IPS-15b (cell line): ENCODE results near the gene TMEM273.

Experiments used
- H3K27me3 ChIP-seq: one replicate; pipeline ENCODE4 v1.6.1; 2013; ENCODE audit warnings: low read length; ENCODE audit not compliant: control insufficient read depth, insufficient read depth
- H3K36me3 ChIP-seq: one replicate; pipeline ENCODE4 v1.6.1; 2013; ENCODE audit warnings: low read length; ENCODE audit not compliant: control insufficient read depth, insufficient read depth
- H3K4me1 ChIP-seq: one replicate; pipeline ENCODE4 v1.6.1; 2013; ENCODE audit warnings: mild to moderate bottlenecking, low read length; ENCODE audit not compliant: control insufficient read depth, insufficient read depth
- H3K4me3 ChIP-seq: one replicate; pipeline ENCODE4 v1.5.1; 2013; ENCODE audit warnings: low read depth, low read length
- H3K9ac ChIP-seq: one replicate; pipeline ENCODE4 v1.6.1; 2013; ENCODE audit warnings: low read depth, mild to moderate bottlenecking, low read length
- H3K9me3 ChIP-seq: one replicate; pipeline ENCODE4 v1.6.1; 2013; ENCODE audit warnings: mild to moderate bottlenecking, low read length; ENCODE audit not compliant: control insufficient read depth, insufficient read depth

TMEM273 gene

GRCh38 chr10:49220031-49220430 lies 31.8 kb upstream of the TMEM273 start:
- no peak overlapping the region for H3K4me3 ChIP-seq
- no peaks in the 10 kb centered on the region for H3K9me3 ChIP-seq
- no peak overlapping the region for H3K9ac ChIP-seq
- H3K36me3 ChIP-seq = no peaks in the 10 kb centered on the region
- H3K4me1 ChIP-seq = no peaks in the 10 kb centered on the region
- H3K27me3 ChIP-seq = no peaks in the 10 kb centered on the region

- H3K9ac ChIP-seq = no peak overlapping the region
- no peaks in the 10 kb centered on the region for H3K4me1 ChIP-seq
- no peak overlapping the region for H3K4me3 ChIP-seq
- no peaks in the 10 kb centered on the region for H3K27me3 ChIP-seq
- H3K9me3 ChIP-seq = no peaks in the 10 kb centered on the region
- H3K36me3 ChIP-seq = no peaks in the 10 kb centered on the region
Observed at GRCh38 chr10:49219248-49219647, 31.1 kb upstream of the TMEM273 start.

GRCh38 chr10:49218480-49218879 lies 30.3 kb upstream of the TMEM273 start:
- Histone ChIP-seq H3K9me3 (no peaks in the 10 kb centered on the region), H3K36me3 (no peaks in the 10 kb centered on the region), H3K27me3 (no peaks in the 10 kb centered on the region), H3K4me3 (no peak overlapping the region), H3K4me1 (no peaks in the 10 kb centered on the region), H3K9ac (no peak overlapping the region)

- Histone ChIP-seq H3K9ac (no peak overlapping the region), H3K4me3 (no peak overlapping the region), H3K9me3 (no peaks in the 10 kb centered on the region), H3K36me3 (no peaks in the 10 kb centered on the region), H3K4me1 (peaks cover 3% of the 10 kb centered on the region), H3K27me3 (no peaks in the 10 kb centered on the region)
Observed at GRCh38 chr10:49217645-49218044, 29.5 kb upstream of the TMEM273 start.

- no peaks in the 10 kb centered on the region for H3K9me3 ChIP-seq
- no peak overlapping the region for H3K9ac ChIP-seq
- H3K4me3 ChIP-seq = no peak overlapping the region
- H3K36me3 ChIP-seq = no peaks in the 10 kb centered on the region
- peaks cover 2% of the 10 kb centered on the region for H3K27me3 ChIP-seq
- peaks cover 3% of the 10 kb centered on the region for H3K4me1 ChIP-seq
Observed at GRCh38 chr10:49213211-49213610, 25.0 kb upstream of the TMEM273 start.

GRCh38 chr10:49212783-49213182 lies 24.6 kb upstream of the TMEM273 start:
- Histone ChIP-seq H3K4me1 (peaks cover 3% of the 10 kb centered on the region), H3K36me3 (no peaks in the 10 kb centered on the region), H3K9ac (no peak overlapping the region), H3K4me3 (no peak overlapping the region), H3K9me3 (no peaks in the 10 kb centered on the region), H3K27me3 (peaks cover 2% of the 10 kb centered on the region)

GRCh38 chr10:49212076-49212475 lies 23.9 kb upstream of the TMEM273 start:
- H3K9ac ChIP-seq = no peak overlapping the region
- H3K4me1 ChIP-seq = peaks cover 3% of the 10 kb centered on the region
- no peaks in the 10 kb centered on the region for H3K9me3 ChIP-seq
- H3K4me3 ChIP-seq = no peak overlapping the region
- H3K27me3 ChIP-seq = peaks cover 2% of the 10 kb centered on the region
- no peaks in the 10 kb centered on the region for H3K36me3 ChIP-seq

- peaks cover 2% of the 10 kb centered on the region for H3K27me3 ChIP-seq
- H3K4me1 ChIP-seq = peaks cover 3% of the 10 kb centered on the region
- H3K4me3 ChIP-seq = no peak overlapping the region
- no peak overlapping the region for H3K9ac ChIP-seq
- H3K36me3 ChIP-seq = no peaks in the 10 kb centered on the region
- H3K9me3 ChIP-seq = no peaks in the 10 kb centered on the region
Observed at GRCh38 chr10:49208996-49209395, 20.8 kb upstream of the TMEM273 start.

GRCh38 chr10:49207936-49208487 lies 19.8 kb upstream of the TMEM273 start:
- peaks cover 3% of the 10 kb centered on the region for H3K4me1 ChIP-seq
- peaks cover 2% of the 10 kb centered on the region for H3K27me3 ChIP-seq
- H3K9ac ChIP-seq = no peak overlapping the region
- no peak overlapping the region for H3K4me3 ChIP-seq
- H3K9me3 ChIP-seq = no peaks in the 10 kb centered on the region
- no peaks in the 10 kb centered on the region for H3K36me3 ChIP-seq

GRCh38 chr10:49207113-49207512 lies 18.9 kb upstream of the TMEM273 start:
- H3K4me3 ChIP-seq = no peak overlapping the region
- no peaks in the 10 kb centered on the region for H3K4me1 ChIP-seq
- no peak overlapping the region for H3K9ac ChIP-seq
- H3K9me3 ChIP-seq = no peaks in the 10 kb centered on the region
- H3K36me3 ChIP-seq = no peaks in the 10 kb centered on the region
- peaks cover 2% of the 10 kb centered on the region for H3K27me3 ChIP-seq

- Histone ChIP-seq H3K27me3 (no peaks in the 10 kb centered on the region), H3K4me1 (no peaks in the 10 kb centered on the region), H3K4me3 (no peak overlapping the region), H3K36me3 (no peaks in the 10 kb centered on the region), H3K9me3 (no peaks in the 10 kb centered on the region), H3K9ac (no peak overlapping the region)
Observed at GRCh38 chr10:49205206-49205605, 17.0 kb upstream of the TMEM273 start.

GRCh38 chr10:49204119-49204518 lies 15.9 kb upstream of the TMEM273 start:
- Histone ChIP-seq H3K27me3 (no peaks in the 10 kb centered on the region), H3K9ac (no peak overlapping the region), H3K36me3 (no peaks in the 10 kb centered on the region), H3K4me3 (no peak overlapping the region), H3K4me1 (no peaks in the 10 kb centered on the region), H3K9me3 (no peaks in the 10 kb centered on the region)
